GM12878 (cell line): Measurements from ENCODE around the gene EBLN2. TPM values are rescaled to one million over a fixed set of nuclear protein-coding genes. Genes with fewer than 3 reads are reported as not detected.

Experiments used
- ATAC-seq: fragments of 200-7000 bp; cut with Tn5 transposase; 3 replicates; pipeline ENCODE4 v1.9.1; 2020; ENCODE audit warnings: mild to moderate bottlenecking, moderate library complexity
- BruUV-seq: library from RNA; stranded (reverse); fragments of 400-500 nt; replicated peaks from 2 replicates; lab custom pipeline; 2021; lab: Mats Ljungman, UMichigan
- CTCF ChIA-PET: fragments of 300-600 bp; sonication (Branson Sonifier 250); formaldehyde crosslinking; extraction: SDS; loops from one replicate; lab custom pipeline; 2021; ENCODE audit warnings: inconsistent platforms; lab: Yijun Ruan, JAX
- POLR2A ChIA-PET: fragments of 350-600 bp; formaldehyde crosslinking; extraction: SDS; loops from one replicate; lab custom pipeline; 2021; ENCODE audit warnings: inconsistent platforms; lab: Charles Lee
- RAD21 ChIA-PET: fragments of 300-600 bp; sonication (Branson Sonifier 250); formaldehyde crosslinking; loops from one replicate; lab custom pipeline; 2023; ENCODE audit warnings: antibody characterized with exemption; ENCODE audit not compliant: unreplicated experiment; lab: Charles Lee
- SMC1A ChIA-PET: fragments of 300-600 bp; sonication (Branson Sonifier 250); formaldehyde crosslinking; loops from one replicate; lab custom pipeline; 2023; ENCODE audit not compliant: unreplicated experiment, uncharacterized antibody; lab: Charles Lee
- DNase-seq: peaks from one replicate; pipeline ENCODE4 v3.0.0-alpha.2; 2011; ENCODE audit warnings: low read depth, low spot score
- FAIRE-seq: peaks from 3 replicates; lab custom pipeline; 2011; peaks lifted over from hg19 to GRCh38; lab: Jason Lieb, UNC
- H2AFZ ChIP-seq: 2 replicates; pipeline ENCODE4 v1.6.0; 2011; ENCODE audit warnings: low read depth, low read length, control low read depth; ENCODE audit not compliant: control insufficient read depth
- H3K27ac ChIP-seq: 2 replicates; pipeline ENCODE4 v1.5.1; 2011; ENCODE audit warnings: control low read depth; ENCODE audit not compliant: control insufficient read depth, insufficient read depth
- H3K27me3 ChIP-seq, 2 experiments: replicated peaks in 1 of 2; 2 replicates each; pipeline versions ENCODE4 v1.6.0 to v1.6.1; 2011; ENCODE audit warnings: low read length in 1 of 2; ENCODE audit not compliant: control insufficient read depth in 2 of 2, insufficient read depth in 2 of 2
- H3K36me3 ChIP-seq, 2 experiments: 2 replicates each; pipeline ENCODE4 v1.5.1; 2011; ENCODE audit warnings: low read length in 1 of 2; ENCODE audit not compliant: control insufficient read depth in 2 of 2, insufficient read depth in 2 of 2
- H3K4me1 ChIP-seq: 2 replicates; pipeline ENCODE4 v1.6.1; 2011; ENCODE audit warnings: mild to moderate bottlenecking, low read length, moderate library complexity, mixed read lengths; ENCODE audit not compliant: control insufficient read depth, insufficient read depth
- H3K4me2 ChIP-seq: 2 replicates; pipeline ENCODE4 v1.6.0; 2011; ENCODE audit warnings: control low read depth; ENCODE audit not compliant: control insufficient read depth, insufficient read depth
- H3K4me3 ChIP-seq: fragments of 200-600 bp; sonication (generic); 2 replicates; pipeline ENCODE4 v1.5.1; 2016
- H3K79me2 ChIP-seq: 2 replicates; pipeline ENCODE4 v1.6.0; 2011; ENCODE audit warnings: low read length; ENCODE audit not compliant: control insufficient read depth, insufficient read depth
- H3K9ac ChIP-seq: 2 replicates; pipeline ENCODE4 v1.8.0; 2011; ENCODE audit warnings: low read length, control low read depth, mixed read lengths; ENCODE audit not compliant: control insufficient read depth, insufficient read depth
- H3K9me3 ChIP-seq: replicated peaks from 3 replicates; pipeline ENCODE4 v1.5.1; 2011; ENCODE audit warnings: mild to moderate bottlenecking, low read length; ENCODE audit not compliant: control insufficient read depth, insufficient read depth
- H4K20me1 ChIP-seq: 2 replicates; pipeline ENCODE4 v1.6.0; 2011; ENCODE audit not compliant: control insufficient read depth, insufficient read depth
- CHD4 ChIP-seq: fragments of 200-600 bp; sonication (generic); IDR thresholded peaks from 2 replicates; pipeline ENCODE4 v1.6.1; 2016; ENCODE audit warnings: mild to moderate bottlenecking
- CREM ChIP-seq: IDR thresholded peaks from 2 replicates; pipeline ENCODE4 v1.6.1; 2014; ENCODE audit warnings: antibody characterized with exemption, low read depth
- DPF2 ChIP-seq: fragments of 450-650 bp; IDR thresholded peaks from 2 replicates; pipeline ENCODE4 v1.6.1; 2017; ENCODE audit warnings: mild to moderate bottlenecking
- IKZF1 ChIP-seq: fragments of 450-650 bp; conservative IDR thresholded peaks from 2 replicates; pipeline ENCODE4 v1.6.1; 2017; ENCODE audit warnings: antibody characterized with exemption, mild to moderate bottlenecking
- IKZF2 ChIP-seq, 2 experiments: fragments of 450-650 bp; IDR thresholded peaks; 2 replicates each; pipeline ENCODE4 v1.6.1; 2017; ENCODE audit warnings: mild to moderate bottlenecking in 2 of 2, moderate library complexity in 2 of 2
- IRF4 ChIP-seq: IDR thresholded peaks from 2 replicates; pipeline ENCODE4 v1.6.1; 2011; ENCODE audit warnings: low read depth, low read length
- KAT2A ChIP-seq: conservative IDR thresholded peaks from 2 replicates; pipeline ENCODE4 v1.6.1; 2011; ENCODE audit warnings: low read depth, low read length; ENCODE audit not compliant: control insufficient read depth
- MEF2A ChIP-seq: IDR thresholded peaks from 2 replicates; pipeline ENCODE4 v1.6.1; 2011; ENCODE audit warnings: low read depth, mild to moderate bottlenecking, low read length, moderate library complexity; ENCODE audit not compliant: insufficient read depth
- POU2F2 ChIP-seq: IDR thresholded peaks from 3 replicates; pipeline ENCODE4 v1.6.1; 2011; ENCODE audit warnings: low read depth, mild to moderate bottlenecking, low read length, borderline replicate concordance
- SPI1 ChIP-seq: IDR thresholded peaks from 2 replicates; pipeline ENCODE4 v1.6.1; 2011; ENCODE audit warnings: low read depth, mild to moderate bottlenecking, low read length, moderate library complexity, borderline replicate concordance; ENCODE audit not compliant: insufficient read depth
- TCF12 ChIP-seq: IDR thresholded peaks from 2 replicates; pipeline ENCODE4 v1.6.1; 2011; ENCODE audit warnings: low read depth, mild to moderate bottlenecking, low read length
- WRNIP1 ChIP-seq: IDR thresholded peaks from 2 replicates; pipeline ENCODE4 v1.6.1; 2011; ENCODE audit warnings: low read depth, low read length, improper control_type of control experiment, borderline replicate concordance
- WGBS: methylation state at CpG from one replicate; pipeline ENCODE4 v1.1.6; 2016; ENCODE audit warnings: low lambda C conversion rate; ENCODE audit not compliant: insufficient replicate concordance, insufficient coverage; ENCODE audit errors: missing lambda C conversion rate; 5-methylcytosine and 5-hydroxymethylcytosine counted together
- in situ Hi-C: fragments of 300-500 bp; cut with MboI; formaldehyde crosslinking; loops from 9 replicates; pipeline ENCODE4 v1.14.3; 2018; ENCODE audit warnings: mixed read lengths
- intact Hi-C: fragments of 100-400 bp; cut with micrococcal nuclease; formaldehyde crosslinking; loops from one replicate; pipeline ENCODE4 v1.14.2; 2022; ENCODE audit not compliant: unreplicated experiment
- polyA plus RNA-seq, 11 experiments: library from polyadenylated mRNA; depleted of rRNA in 4 of 11; unstranded in 6 of 11; stranded (reverse) in 5 of 11; fragments of >200 nt; fragmentation: Nextera tagmentation in 4 of 11; fragmentation: Illumina TruSeq in 1 of 11; extraction: Ambion mirVana in 4 of 11; extraction: Trizol in 1 of 11; gene quantifications; 1 replicate in 1 of 11; 2 replicates in 10 of 11; pipeline versions ENCODE4 v1.2.1 to v1.2.3, GENCODE V29; 2011 to 2016; ENCODE audit warnings: inconsistent platforms in 2 of 11, missing spikeins in 2 of 11, low read depth in 1 of 11
- total RNA-seq, 4 experiments: library from RNA; depleted of rRNA in 3 of 4; stranded (reverse); fragments of >200 nt in 3 of 4; fragmentation: Illumina TruSeq in 1 of 4; extraction: Trizol in 1 of 4; gene quantifications; 2 replicates each; pipeline versions ENCODE4 v1.2.1 to v1.2.3, GENCODE V29; 2013 to 2021
- TF ChIP-seq, protein P1 (sequence below): fragments of 450-650 bp; IDR thresholded peaks from 2 replicates; pipeline ENCODE4 v1.6.1; 2016; ENCODE audit warnings: mild to moderate bottlenecking
- TF ChIP-seq, protein P2 (sequence below): fragments of 150-350 bp; IDR thresholded peaks from 2 replicates; pipeline ENCODE4 v1.6.1; 2016; ENCODE audit warnings: low read depth, low read length
- TF ChIP-seq, protein P3 (sequence below): IDR thresholded peaks from 2 replicates; pipeline ENCODE4 v1.6.1; 2011; ENCODE audit warnings: mild to moderate bottlenecking, low read depth, low read length, moderate library complexity; ENCODE audit not compliant: insufficient replicate concordance
- TF ChIP-seq, protein P4 (sequence below): IDR thresholded peaks from 2 replicates; pipeline ENCODE4 v1.6.1; 2011; ENCODE audit warnings: borderline replicate concordance, low read depth, mild to moderate bottlenecking, moderate library complexity, mixed read lengths, low read length; ENCODE audit not compliant: insufficient read depth; ENCODE audit errors: extremely low read length

The EBLN2 gene
- total and polyA plus RNA-seq, 10 of the 15 experiments (the other 5 are each of a cell fraction or from before 2014, with no cell fraction given) = 0.84 to 6.8 (median 3.6) TPM

DNA sequence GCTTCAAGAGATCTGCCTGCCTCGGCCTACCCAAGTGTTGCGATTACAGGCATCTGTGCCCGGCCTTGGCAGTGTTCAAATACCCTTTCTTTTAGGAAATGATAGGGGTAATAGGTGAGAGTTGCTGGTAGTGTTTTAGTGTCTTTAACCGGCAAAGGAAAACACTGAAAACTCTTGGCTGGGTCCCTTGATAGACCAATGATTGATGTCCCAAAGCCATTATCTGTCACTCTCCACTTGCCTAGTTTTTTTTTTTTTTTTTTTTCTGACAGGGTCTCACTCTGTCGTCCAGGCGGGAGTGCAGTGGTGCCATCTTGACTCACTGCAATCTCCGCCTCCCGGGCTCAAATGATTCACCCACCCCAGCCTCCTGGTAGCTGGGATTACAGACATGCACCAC is 19.7 kb downstream of the EBLN2 start:
- intact Hi-C loops (no loop called here), in situ Hi-C loops (loop anchor here (5.0 to 10.0 kb wide), 4 partner anchors 144 to 1346 kb away; no protein-coding TSS in a partner anchor)
- no peak for ATAC-seq
- no peak overlapping the region for H2AFZ ChIP-seq
- H3K9me3 ChIP-seq = no peaks in the 10 kb centered on the region
- CTCF ChIA-PET = interaction anchor here (1.6 kb wide), 2 partner anchors 24 to 82 kb away, joined by 3 to 4 read pairs; no protein-coding TSS in a partner anchor
- no peaks in the 10 kb centered on the region for H3K79me2 ChIP-seq
- H4K20me1 ChIP-seq = no peaks in the 10 kb centered on the region
- no peak overlapping the region for H3K27ac ChIP-seq
- H3K27me3 ChIP-seq = no peaks in the 10 kb centered on the region
- no peak overlapping the region for H3K4me3 ChIP-seq
- POLR2A ChIA-PET = no interaction called here
- H3K9ac ChIP-seq = no peak overlapping the region
- RAD21 ChIA-PET = interaction anchor here (1.1 kb wide), 1 partner anchor 137 kb away, joined by 3 read pairs; no protein-coding TSS in a partner anchor
- no peak for FAIRE-seq
- H3K4me1 ChIP-seq = 0 out of 2 replicates have a peak, but pooled peaks cover 3% of the 10 kb centered on the region
- no peaks in the 10 kb centered on the region for H3K36me3 ChIP-seq
- no TSS peak for BruUV-seq
- SMC1A ChIA-PET = interaction anchor here (1.6 kb wide), 2 partner anchors 25 to 230 kb away, joined by 4 to 5 read pairs; no protein-coding TSS in a partner anchor
- WGBS = 87% methylated on average over 8 of the region's 8 CpGs
- DNase-seq = no peak
- no peak overlapping the region for H3K4me2 ChIP-seq
- TF ChIP-seq MEF2A (no peak), TCF12 (no peak), SPI1 (no peak), IKZF1 (no peak), POU2F2 (no peak), IKZF2 (IDR thresholded peaks at IDR 0.05) (no peak), DPF2 (no peak), CREM (no peak), KAT2A (no peak), IRF4 (no peak), CHD4 (no peak), WRNIP1 (no peak)
- TF ChIP-seq, protein P1, sequence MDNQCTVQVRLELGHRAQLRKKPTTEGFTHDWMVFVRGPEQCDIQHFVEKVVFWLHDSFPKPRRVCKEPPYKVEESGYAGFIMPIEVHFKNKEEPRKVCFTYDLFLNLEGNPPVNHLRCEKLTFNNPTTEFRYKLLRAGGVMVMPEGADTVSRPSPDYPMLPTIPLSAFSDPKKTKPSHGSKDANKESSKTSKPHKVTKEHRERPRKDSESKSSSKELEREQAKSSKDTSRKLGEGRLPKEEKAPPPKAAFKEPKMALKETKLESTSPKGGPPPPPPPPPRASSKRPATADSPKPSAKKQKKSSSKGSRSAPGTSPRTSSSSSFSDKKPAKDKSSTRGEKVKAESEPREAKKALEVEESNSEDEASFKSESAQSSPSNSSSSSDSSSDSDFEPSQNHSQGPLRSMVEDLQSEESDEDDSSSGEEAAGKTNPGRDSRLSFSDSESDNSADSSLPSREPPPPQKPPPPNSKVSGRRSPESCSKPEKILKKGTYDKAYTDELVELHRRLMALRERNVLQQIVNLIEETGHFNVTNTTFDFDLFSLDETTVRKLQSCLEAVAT = no peak
- TF ChIP-seq, protein P2, sequence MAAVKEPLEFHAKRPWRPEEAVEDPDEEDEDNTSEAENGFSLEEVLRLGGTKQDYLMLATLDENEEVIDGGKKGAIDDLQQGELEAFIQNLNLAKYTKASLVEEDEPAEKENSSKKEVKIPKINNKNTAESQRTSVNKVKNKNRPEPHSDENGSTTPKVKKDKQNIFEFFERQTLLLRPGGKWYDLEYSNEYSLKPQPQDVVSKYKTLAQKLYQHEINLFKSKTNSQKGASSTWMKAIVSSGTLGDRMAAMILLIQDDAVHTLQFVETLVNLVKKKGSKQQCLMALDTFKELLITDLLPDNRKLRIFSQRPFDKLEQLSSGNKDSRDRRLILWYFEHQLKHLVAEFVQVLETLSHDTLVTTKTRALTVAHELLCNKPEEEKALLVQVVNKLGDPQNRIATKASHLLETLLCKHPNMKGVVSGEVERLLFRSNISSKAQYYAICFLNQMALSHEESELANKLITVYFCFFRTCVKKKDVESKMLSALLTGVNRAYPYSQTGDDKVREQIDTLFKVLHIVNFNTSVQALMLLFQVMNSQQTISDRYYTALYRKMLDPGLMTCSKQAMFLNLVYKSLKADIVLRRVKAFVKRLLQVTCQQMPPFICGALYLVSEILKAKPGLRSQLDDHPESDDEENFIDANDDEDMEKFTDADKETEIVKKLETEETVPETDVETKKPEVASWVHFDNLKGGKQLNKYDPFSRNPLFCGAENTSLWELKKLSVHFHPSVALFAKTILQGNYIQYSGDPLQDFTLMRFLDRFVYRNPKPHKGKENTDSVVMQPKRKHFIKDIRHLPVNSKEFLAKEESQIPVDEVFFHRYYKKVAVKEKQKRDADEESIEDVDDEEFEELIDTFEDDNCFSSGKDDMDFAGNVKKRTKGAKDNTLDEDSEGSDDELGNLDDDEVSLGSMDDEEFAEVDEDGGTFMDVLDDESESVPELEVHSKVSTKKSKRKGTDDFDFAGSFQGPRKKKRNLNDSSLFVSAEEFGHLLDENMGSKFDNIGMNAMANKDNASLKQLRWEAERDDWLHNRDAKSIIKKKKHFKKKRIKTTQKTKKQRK = no peak
- TF ChIP-seq, protein P3, sequence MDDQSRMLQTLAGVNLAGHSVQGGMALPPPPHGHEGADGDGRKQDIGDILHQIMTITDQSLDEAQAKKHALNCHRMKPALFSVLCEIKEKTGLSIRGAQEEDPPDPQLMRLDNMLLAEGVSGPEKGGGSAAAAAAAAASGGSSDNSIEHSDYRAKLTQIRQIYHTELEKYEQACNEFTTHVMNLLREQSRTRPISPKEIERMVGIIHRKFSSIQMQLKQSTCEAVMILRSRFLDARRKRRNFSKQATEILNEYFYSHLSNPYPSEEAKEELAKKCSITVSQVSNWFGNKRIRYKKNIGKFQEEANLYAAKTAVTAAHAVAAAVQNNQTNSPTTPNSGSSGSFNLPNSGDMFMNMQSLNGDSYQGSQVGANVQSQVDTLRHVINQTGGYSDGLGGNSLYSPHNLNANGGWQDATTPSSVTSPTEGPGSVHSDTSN = no peak
- TF ChIP-seq, protein P4, sequence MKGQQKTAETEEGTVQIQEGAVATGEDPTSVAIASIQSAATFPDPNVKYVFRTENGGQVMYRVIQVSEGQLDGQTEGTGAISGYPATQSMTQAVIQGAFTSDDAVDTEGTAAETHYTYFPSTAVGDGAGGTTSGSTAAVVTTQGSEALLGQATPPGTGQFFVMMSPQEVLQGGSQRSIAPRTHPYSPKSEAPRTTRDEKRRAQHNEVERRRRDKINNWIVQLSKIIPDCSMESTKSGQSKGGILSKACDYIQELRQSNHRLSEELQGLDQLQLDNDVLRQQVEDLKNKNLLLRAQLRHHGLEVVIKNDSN = no peak
